Measurements from ENCODE around the gene EIF1.

The EIF1 gene

GRCh38 chr17:41660221-41660711 lies 28.4 kb upstream of the EIF1 start:
- ATAC-seq: no peak
- no peak for TF ChIP-seq ZNF565 (CRISPR knock-in tag; conservative IDR thresholded peaks at IDR 0.05; ENCODE audit: low read depth)
- no peak for TF ChIP-seq TOX (CRISPR knock-in tag; IDR thresholded peaks at IDR 0.05; ENCODE audit: borderline replicate concordance)
- TF ChIP-seq CSDC2 (CRISPR knock-in tag; IDR thresholded peaks at IDR 0.05): no peak
- TF ChIP-seq BACH2 (CRISPR knock-in tag; IDR thresholded peaks at IDR 0.05; ENCODE audit: borderline replicate concordance): no peak
- no peak for TF ChIP-seq ZNF70 (CRISPR knock-in tag; IDR thresholded peaks at IDR 0.05)
- TF ChIP-seq, protein P1, sequence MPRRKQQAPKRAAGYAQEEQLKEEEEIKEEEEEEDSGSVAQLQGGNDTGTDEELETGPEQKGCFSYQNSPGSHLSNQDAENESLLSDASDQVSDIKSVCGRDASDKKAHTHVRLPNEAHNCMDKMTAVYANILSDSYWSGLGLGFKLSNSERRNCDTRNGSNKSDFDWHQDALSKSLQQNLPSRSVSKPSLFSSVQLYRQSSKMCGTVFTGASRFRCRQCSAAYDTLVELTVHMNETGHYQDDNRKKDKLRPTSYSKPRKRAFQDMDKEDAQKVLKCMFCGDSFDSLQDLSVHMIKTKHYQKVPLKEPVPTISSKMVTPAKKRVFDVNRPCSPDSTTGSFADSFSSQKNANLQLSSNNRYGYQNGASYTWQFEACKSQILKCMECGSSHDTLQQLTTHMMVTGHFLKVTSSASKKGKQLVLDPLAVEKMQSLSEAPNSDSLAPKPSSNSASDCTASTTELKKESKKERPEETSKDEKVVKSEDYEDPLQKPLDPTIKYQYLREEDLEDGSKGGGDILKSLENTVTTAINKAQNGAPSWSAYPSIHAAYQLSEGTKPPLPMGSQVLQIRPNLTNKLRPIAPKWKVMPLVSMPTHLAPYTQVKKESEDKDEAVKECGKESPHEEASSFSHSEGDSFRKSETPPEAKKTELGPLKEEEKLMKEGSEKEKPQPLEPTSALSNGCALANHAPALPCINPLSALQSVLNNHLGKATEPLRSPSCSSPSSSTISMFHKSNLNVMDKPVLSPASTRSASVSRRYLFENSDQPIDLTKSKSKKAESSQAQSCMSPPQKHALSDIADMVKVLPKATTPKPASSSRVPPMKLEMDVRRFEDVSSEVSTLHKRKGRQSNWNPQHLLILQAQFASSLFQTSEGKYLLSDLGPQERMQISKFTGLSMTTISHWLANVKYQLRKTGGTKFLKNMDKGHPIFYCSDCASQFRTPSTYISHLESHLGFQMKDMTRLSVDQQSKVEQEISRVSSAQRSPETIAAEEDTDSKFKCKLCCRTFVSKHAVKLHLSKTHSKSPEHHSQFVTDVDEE (CRISPR knock-in tag; IDR thresholded peaks at IDR 0.05): no peak
- TF ChIP-seq, protein P2, sequence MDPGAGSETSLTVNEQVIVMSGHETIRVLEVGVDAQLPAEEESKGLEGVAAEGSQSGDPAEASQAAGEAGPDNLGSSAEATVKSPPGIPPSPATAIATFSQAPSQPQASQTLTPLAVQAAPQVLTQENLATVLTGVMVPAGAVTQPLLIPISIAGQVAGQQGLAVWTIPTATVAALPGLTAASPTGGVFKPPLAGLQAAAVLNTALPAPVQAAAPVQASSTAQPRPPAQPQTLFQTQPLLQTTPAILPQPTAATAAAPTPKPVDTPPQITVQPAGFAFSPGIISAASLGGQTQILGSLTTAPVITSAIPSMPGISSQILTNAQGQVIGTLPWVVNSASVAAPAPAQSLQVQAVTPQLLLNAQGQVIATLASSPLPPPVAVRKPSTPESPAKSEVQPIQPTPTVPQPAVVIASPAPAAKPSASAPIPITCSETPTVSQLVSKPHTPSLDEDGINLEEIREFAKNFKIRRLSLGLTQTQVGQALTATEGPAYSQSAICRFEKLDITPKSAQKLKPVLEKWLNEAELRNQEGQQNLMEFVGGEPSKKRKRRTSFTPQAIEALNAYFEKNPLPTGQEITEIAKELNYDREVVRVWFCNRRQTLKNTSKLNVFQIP (CRISPR knock-in tag; IDR thresholded peaks at IDR 0.05; ENCODE audit: borderline replicate concordance, low read depth): no peak
- no peak for TF ChIP-seq ZFP3 (CRISPR knock-in tag; IDR thresholded peaks at IDR 0.05)
- TF ChIP-seq TCF4 (CRISPR knock-in tag; IDR thresholded peaks at IDR 0.05; ENCODE audit: borderline replicate concordance): no peak
- TF ChIP-seq PPARA (CRISPR knock-in tag; IDR thresholded peaks at IDR 0.05; ENCODE audit: borderline replicate concordance): no peak
- TF ChIP-seq ISL1 (CRISPR knock-in tag; IDR thresholded peaks at IDR 0.05): no peak
- TF ChIP-seq ZNF8 (CRISPR knock-in tag; IDR thresholded peaks at IDR 0.05): no peak
- TF ChIP-seq ARNTL (CRISPR knock-in tag; IDR thresholded peaks at IDR 0.05; ENCODE audit: borderline replicate concordance, low read depth): no peak
- TF ChIP-seq PATZ1 (CRISPR knock-in tag; IDR thresholded peaks at IDR 0.05; ENCODE audit: borderline replicate concordance): no peak
- TF ChIP-seq RARB (CRISPR knock-in tag; IDR thresholded peaks at IDR 0.05): no peak
- TF ChIP-seq OSR1 (CRISPR knock-in tag; IDR thresholded peaks at IDR 0.05): no peak

GRCh38 chr17:41663451-41664171 lies 25.1 kb upstream of the EIF1 start:
- TF ChIP-seq ZNF8 (CRISPR knock-in tag; IDR thresholded peaks at IDR 0.05) (no peak), ZC3H10 (CRISPR knock-in tag; IDR thresholded peaks at IDR 0.05) (no peak), OSR1 (CRISPR knock-in tag; IDR thresholded peaks at IDR 0.05) (no peak), TCF4 (CRISPR knock-in tag; IDR thresholded peaks at IDR 0.05; ENCODE audit: borderline replicate concordance) (no peak), GLIS3 (CRISPR knock-in tag; IDR thresholded peaks at IDR 0.05) (no peak), ESRRG (CRISPR knock-in tag; IDR thresholded peaks at IDR 0.05) (no peak), SNAI2 (CRISPR knock-in tag; IDR thresholded peaks at IDR 0.05) (no peak)
- TF ChIP-seq, protein P1 (CRISPR knock-in tag; IDR thresholded peaks at IDR 0.05): no peak
- no peak for ATAC-seq

DNA sequence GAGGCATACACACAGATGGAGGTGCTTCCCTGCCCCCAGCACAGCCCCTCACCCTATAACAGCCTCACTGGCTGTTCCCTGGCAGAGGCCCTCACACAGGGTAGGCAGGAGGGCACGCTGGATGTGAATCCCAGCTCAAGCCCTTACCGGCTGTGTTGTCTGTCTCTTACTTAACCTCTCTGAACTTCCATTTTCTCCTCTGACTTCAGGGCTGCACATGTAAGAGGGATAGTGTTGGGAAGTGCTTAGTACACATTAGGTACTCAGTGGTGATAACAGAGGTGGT lies 24.6 kb upstream of the EIF1 start:
- TF ChIP-seq CSRNP3 (CRISPR knock-in tag; IDR thresholded peaks at IDR 0.05) (no peak), ARNTL (CRISPR knock-in tag; IDR thresholded peaks at IDR 0.05; ENCODE audit: borderline replicate concordance, low read depth) (no peak), TCF4 (CRISPR knock-in tag; IDR thresholded peaks at IDR 0.05; ENCODE audit: borderline replicate concordance) (no peak), ZFP30 (CRISPR knock-in tag; IDR thresholded peaks at IDR 0.05) (no peak), ZC3H10 (CRISPR knock-in tag; IDR thresholded peaks at IDR 0.05) (no peak), ZNF565 (CRISPR knock-in tag; conservative IDR thresholded peaks at IDR 0.05; ENCODE audit: low read depth) (no peak), BACH2 (CRISPR knock-in tag; IDR thresholded peaks at IDR 0.05; ENCODE audit: borderline replicate concordance) (no peak), TOX (CRISPR knock-in tag; IDR thresholded peaks at IDR 0.05; ENCODE audit: borderline replicate concordance) (no peak), ESRRG (CRISPR knock-in tag; IDR thresholded peaks at IDR 0.05) (no peak), GLIS3 (CRISPR knock-in tag; IDR thresholded peaks at IDR 0.05) (no peak), ZFP3 (CRISPR knock-in tag; IDR thresholded peaks at IDR 0.05) (no peak), RARB (CRISPR knock-in tag; IDR thresholded peaks at IDR 0.05) (no peak), ZNF70 (CRISPR knock-in tag; IDR thresholded peaks at IDR 0.05) (no peak), SNAI2 (CRISPR knock-in tag; IDR thresholded peaks at IDR 0.05) (no peak), PPARA (CRISPR knock-in tag; IDR thresholded peaks at IDR 0.05; ENCODE audit: borderline replicate concordance) (no peak), CSDC2 (CRISPR knock-in tag; IDR thresholded peaks at IDR 0.05) (no peak)
- no peak for ATAC-seq

Data from SK-N-SH treated with all-trans-retinoic acid at 6 μM for 48 hours (cell line).